Measurements from ENCODE around the gene RAMP1. TPM values are rescaled to one million over a fixed set of nuclear protein-coding genes. Genes with fewer than 3 reads are reported as not detected.

The RAMP1 gene
- total RNA-seq, 1 donor from 2014 or later, result 4.4 TPM

DNA sequence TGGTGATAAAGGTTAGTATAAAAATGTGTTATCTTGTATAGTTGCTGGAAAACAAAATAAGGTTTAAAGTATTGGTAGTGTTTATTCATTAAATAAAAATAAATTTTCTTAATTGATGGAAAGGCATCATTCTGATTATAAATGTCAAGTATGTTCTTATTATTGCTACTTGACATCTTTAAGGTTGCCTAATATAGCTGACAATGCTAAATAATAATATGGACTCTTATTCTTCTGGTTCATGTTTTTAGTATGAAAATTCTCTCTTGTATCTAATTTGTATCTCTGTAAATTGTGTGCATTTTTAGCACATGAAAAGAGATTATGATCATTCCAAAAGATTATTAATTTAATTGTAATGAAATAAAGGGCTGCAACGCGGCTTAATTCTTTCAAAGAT lies 35.9 kb upstream of the RAMP1 start:
- H3K27me3 ChIP-seq (ENCODE audit: control insufficient read depth, insufficient read depth, low read length), result no peaks in the 10 kb centered on the region
- no peak for DNase-seq (ENCODE audit: low read depth)
- TF ChIP-seq, protein P1, sequence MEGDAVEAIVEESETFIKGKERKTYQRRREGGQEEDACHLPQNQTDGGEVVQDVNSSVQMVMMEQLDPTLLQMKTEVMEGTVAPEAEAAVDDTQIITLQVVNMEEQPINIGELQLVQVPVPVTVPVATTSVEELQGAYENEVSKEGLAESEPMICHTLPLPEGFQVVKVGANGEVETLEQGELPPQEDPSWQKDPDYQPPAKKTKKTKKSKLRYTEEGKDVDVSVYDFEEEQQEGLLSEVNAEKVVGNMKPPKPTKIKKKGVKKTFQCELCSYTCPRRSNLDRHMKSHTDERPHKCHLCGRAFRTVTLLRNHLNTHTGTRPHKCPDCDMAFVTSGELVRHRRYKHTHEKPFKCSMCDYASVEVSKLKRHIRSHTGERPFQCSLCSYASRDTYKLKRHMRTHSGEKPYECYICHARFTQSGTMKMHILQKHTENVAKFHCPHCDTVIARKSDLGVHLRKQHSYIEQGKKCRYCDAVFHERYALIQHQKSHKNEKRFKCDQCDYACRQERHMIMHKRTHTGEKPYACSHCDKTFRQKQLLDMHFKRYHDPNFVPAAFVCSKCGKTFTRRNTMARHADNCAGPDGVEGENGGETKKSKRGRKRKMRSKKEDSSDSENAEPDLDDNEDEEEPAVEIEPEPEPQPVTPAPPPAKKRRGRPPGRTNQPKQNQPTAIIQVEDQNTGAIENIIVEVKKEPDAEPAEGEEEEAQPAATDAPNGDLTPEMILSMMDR (IDR thresholded peaks at IDR 0.05; ENCODE audit: insufficient read depth, low read length, poor library complexity, severe bottlenecking), result no peak

GRCh38 chr2:237824085-237824484 lies 35.3 kb upstream of the RAMP1 start:
- no peak overlapping the region for H3K4me3 ChIP-seq (ENCODE audit: low read depth, low read length)
- H3K27me3 ChIP-seq (ENCODE audit: control insufficient read depth, insufficient read depth, low read length), result no peaks in the 10 kb centered on the region
- TF ChIP-seq, protein P1 (IDR thresholded peaks at IDR 0.05; ENCODE audit: insufficient read depth, low read length, poor library complexity, severe bottlenecking), result no peak
- no peaks in the 10 kb centered on the region for H3K36me3 ChIP-seq (ENCODE audit: control insufficient read depth, insufficient read depth, low read length)
- no peak for DNase-seq (ENCODE audit: low read depth)

More for the DNA sequence above, 35.9 kb upstream of the RAMP1 start:
- Histone ChIP-seq H3K36me3 (ENCODE audit: control insufficient read depth, insufficient read depth, low read length) (no peaks in the 10 kb centered on the region), H3K4me3 (ENCODE audit: low read depth, low read length) (no peak overlapping the region)

DNA sequence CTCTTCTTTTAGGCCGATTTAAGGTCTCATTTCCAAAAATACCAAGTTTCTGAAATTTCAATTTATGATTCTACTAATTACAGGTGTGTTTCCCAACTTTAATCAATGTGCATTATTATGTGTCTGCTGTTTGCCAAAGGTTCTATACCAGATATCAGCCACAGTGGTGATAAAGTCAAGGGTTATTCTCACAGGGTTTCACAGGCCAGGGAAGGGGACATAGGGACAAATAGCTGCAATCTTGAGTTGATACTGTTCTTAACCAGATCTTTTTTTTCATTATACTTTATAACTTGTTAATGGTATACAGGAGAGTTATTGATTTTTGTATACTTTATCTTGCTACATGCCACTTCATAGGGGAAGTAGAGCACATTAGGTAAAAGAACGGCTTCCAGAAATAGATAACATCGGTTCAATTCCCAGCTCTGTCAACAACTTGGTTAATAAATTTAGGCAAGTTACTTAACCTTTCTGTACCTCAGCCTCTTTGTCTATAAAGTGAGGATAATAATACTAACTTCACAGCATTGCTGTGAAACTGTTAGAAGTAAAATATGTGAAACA lies 31.9 kb upstream of the RAMP1 start:
- no peak overlapping the region for H3K4me3 ChIP-seq (ENCODE audit: low read depth, low read length)
- no peak for DNase-seq (ENCODE audit: low read depth)
- no peaks in the 10 kb centered on the region for H3K27me3 ChIP-seq (ENCODE audit: control insufficient read depth, insufficient read depth, low read length)
- no peaks in the 10 kb centered on the region for H3K36me3 ChIP-seq (ENCODE audit: control insufficient read depth, insufficient read depth, low read length)
- TF ChIP-seq, protein P1 (IDR thresholded peaks at IDR 0.05; ENCODE audit: insufficient read depth, low read length, poor library complexity, severe bottlenecking), result no peak

- Histone ChIP-seq H3K27me3 (ENCODE audit: control insufficient read depth, insufficient read depth, low read length) (no peaks in the 10 kb centered on the region), H3K36me3 (ENCODE audit: control insufficient read depth, insufficient read depth, low read length) (no peaks in the 10 kb centered on the region), H3K4me3 (ENCODE audit: low read depth, low read length) (no peak overlapping the region)
- TF ChIP-seq, protein P1 (IDR thresholded peaks at IDR 0.05; ENCODE audit: insufficient read depth, low read length, poor library complexity, severe bottlenecking), result no peak
- DNase-seq (ENCODE audit: low read depth), result no peak
These were observed 28.9 kb upstream of the RAMP1 start for GRCh38 chr2:237830522-237830921.

- no peak overlapping the region for H3K4me3 ChIP-seq (ENCODE audit: low read depth, low read length)
- TF ChIP-seq, protein P1 (IDR thresholded peaks at IDR 0.05; ENCODE audit: insufficient read depth, low read length, poor library complexity, severe bottlenecking), result no peak
- no peaks in the 10 kb centered on the region for H3K36me3 ChIP-seq (ENCODE audit: control insufficient read depth, insufficient read depth, low read length)
- no peak for DNase-seq (ENCODE audit: low read depth)
- no peaks in the 10 kb centered on the region for H3K27me3 ChIP-seq (ENCODE audit: control insufficient read depth, insufficient read depth, low read length)
These were observed 25.9 kb upstream of the RAMP1 start for GRCh38 chr2:237833546-237833945.

GRCh38 chr2:237835372-237835771 lies 24.1 kb upstream of the RAMP1 start:
- no peaks in the 10 kb centered on the region for H3K36me3 ChIP-seq (ENCODE audit: control insufficient read depth, insufficient read depth, low read length)
- TF ChIP-seq, protein P1 (IDR thresholded peaks at IDR 0.05; ENCODE audit: insufficient read depth, low read length, poor library complexity, severe bottlenecking), result no peak
- no peak overlapping the region for H3K4me3 ChIP-seq (ENCODE audit: low read depth, low read length)
- DNase-seq (ENCODE audit: low read depth), result no peak
- no peaks in the 10 kb centered on the region for H3K27me3 ChIP-seq (ENCODE audit: control insufficient read depth, insufficient read depth, low read length)

Measured in kidney epithelial cell (primary cell).